ENCODE measurements around the gene HIKESHI. TPM values are rescaled to one million over a fixed set of nuclear protein-coding genes. Genes with fewer than 3 reads are reported as not detected.
A peak's percentile ranks its signal among the peaks of the same experiment; 100 is the strongest.

HIKESHI gene
- polyA plus RNA-seq, 4 donors = 49.4 to 56.1 (median 52.2) TPM

GRCh38 chr11:86374069-86374468 is 72.0 kb downstream of the HIKESHI start:
- no peak for DNase-seq (ENCODE audit: low read depth in 4 of 4, low spot score in 3 of 4)

GRCh38 chr11:86374586-86374985 is 72.5 kb downstream of the HIKESHI start, which contains the start of gene CCDC81:
TSS of gene CCDC81 (plus strand) at chr11:86374887. CDS start at chr11:86375164, 277 bp downstream.
- DNase-seq (ENCODE audit: low read depth in 4 of 4, low spot score in 3 of 4) = peak in 2 of 4 donors; percentile 10 to 20

- DNase-seq (ENCODE audit: low read depth in 4 of 4, low spot score in 3 of 4) = no peak
These were observed 75.9 kb downstream of the HIKESHI start for GRCh38 chr11:86377972-86378371.

- no peak for DNase-seq (ENCODE audit: low read depth in 4 of 4, low spot score in 3 of 4)
These were observed 78.4 kb downstream of the HIKESHI start for GRCh38 chr11:86380295-86381059.

GRCh38 chr11:86383041-86383955 is 81.3 kb downstream of the HIKESHI start:
- no peak for DNase-seq (ENCODE audit: low read depth in 4 of 4, low spot score in 3 of 4)

- DNase-seq (ENCODE audit: low read depth in 4 of 4, low spot score in 3 of 4) = no peak
These were observed 84.2 kb downstream of the HIKESHI start for GRCh38 chr11:86386283-86386682.

GRCh38 chr11:86386746-86387145 is 84.7 kb downstream of the HIKESHI start:
- DNase-seq (ENCODE audit: low read depth in 4 of 4, low spot score in 3 of 4) = no peak

- no peak for DNase-seq (ENCODE audit: low read depth in 4 of 4, low spot score in 3 of 4)
These were observed 86.2 kb downstream of the HIKESHI start for GRCh38 chr11:86388198-86388597.

GRCh38 chr11:86390487-86390886 is 88.4 kb downstream of the HIKESHI start:
- no peak for DNase-seq (ENCODE audit: low read depth in 4 of 4, low spot score in 3 of 4)

- DNase-seq (ENCODE audit: low read depth in 4 of 4, low spot score in 3 of 4) = peak in 1 of 4 donors; percentile 12
These were observed 93.1 kb downstream of the HIKESHI start for GRCh38 chr11:86395061-86395551.

Other genes with a start within 250 kb of the HIKESHI start
- 100 to 1,000 TPM; 240 to 290 (median 274) TPM for gene PICALM, start 233.2 kb upstream of the HIKESHI start, polyA plus RNA-seq (ENCODE audit: insufficient read length in 4 of 4)
- 10 to 100 TPM; 35.3 to 42.2 (median 36.7) TPM for gene EED, start 57.5 kb upstream of the HIKESHI start, polyA plus RNA-seq (ENCODE audit: insufficient read length in 4 of 4)
- 1 to 10 TPM; 1.0 to 2.1 (median 1.2) TPM for gene CCDC81, start 72.6 kb downstream of the HIKESHI start, polyA plus RNA-seq (ENCODE audit: insufficient read length in 4 of 4)

Data from right renal pelvis (tissue), 4 donors.